ENCODE data around the gene IPO11.
"Not testable (repeated sequence)": the region's sequence is repeated elsewhere in the genome, so short reads cannot be mapped to it uniquely, and the experiment has no call there.

IPO11 gene

GRCh38 chr5:62499756-62500155 lies 87.2 kb downstream of the IPO11 start:
- no peak overlapping the region for H3K27ac ChIP-seq
- TF ChIP-seq ZFX (IDR thresholded peaks at IDR 0.05): no peak
- TF ChIP-seq CTCF (conservative IDR thresholded peaks at IDR 0.05): no peak

- TF ChIP-seq CTCF (conservative IDR thresholded peaks at IDR 0.05) (no peak), ZFX (IDR thresholded peaks at IDR 0.05) (no peak)
- no peak overlapping the region for H3K27ac ChIP-seq
Measured at GRCh38 chr5:62502456-62503101, 90.0 kb downstream of the IPO11 start.

GRCh38 chr5:62504129-62504528 lies 91.6 kb downstream of the IPO11 start:
- H3K27ac ChIP-seq: no peak overlapping the region
- no peak for TF ChIP-seq CTCF (conservative IDR thresholded peaks at IDR 0.05)
- TF ChIP-seq ZFX (IDR thresholded peaks at IDR 0.05): no peak

GRCh38 chr5:62506659-62507460 lies 94.3 kb downstream of the IPO11 start:
- TF ChIP-seq ZFX (IDR thresholded peaks at IDR 0.05): no peak
- no peak for TF ChIP-seq CTCF (conservative IDR thresholded peaks at IDR 0.05)
- H3K27ac ChIP-seq: no peak overlapping the region

GRCh38 chr5:62508760-62509159 lies 96.2 kb downstream of the IPO11 start:
- not testable (repeated sequence) for H3K27ac ChIP-seq

- H3K27ac ChIP-seq: no peak overlapping the region
- no peak for TF ChIP-seq CTCF (conservative IDR thresholded peaks at IDR 0.05)
- no peak for TF ChIP-seq ZFX (IDR thresholded peaks at IDR 0.05)
Measured at GRCh38 chr5:62509806-62510205, 97.2 kb downstream of the IPO11 start.

- not testable (repeated sequence) for H3K27ac ChIP-seq
Measured at GRCh38 chr5:62513085-62513484, 100.5 kb downstream of the IPO11 start.

GRCh38 chr5:62514510-62515119 lies 102.1 kb downstream of the IPO11 start:
- no peak for TF ChIP-seq CTCF (conservative IDR thresholded peaks at IDR 0.05)
- no peak overlapping the region for H3K27ac ChIP-seq

- not testable (repeated sequence) for H3K27ac ChIP-seq
Measured at GRCh38 chr5:62520812-62521211, 108.2 kb downstream of the IPO11 start.
